Activated CD4-positive, alpha-beta T cell treated with anti-CD3 and anti-CD28 coated beads, Interleukin-2, amount 10 ng/mL, durations not matched to agents 24 days and 14 days (primary cell): ENCODE results near the gene INIP. TPM values are rescaled to one million over a fixed set of nuclear protein-coding genes. Genes with fewer than 3 reads are reported as not detected.

Experiments
- DNase-seq: peaks from one replicate; pipeline ENCODE4 v3.0.0; 2022
- H3K27ac Mint-ChIP-seq: one replicate; pipeline ENCODE4 v1.8.0; 2022; ENCODE audit warnings: mild to moderate bottlenecking, mixed read lengths
- H3K27me3 Mint-ChIP-seq: one replicate; pipeline ENCODE4 v1.8.0; 2022; ENCODE audit warnings: mixed read lengths
- H3K36me3 Mint-ChIP-seq: one replicate; pipeline ENCODE4 v1.8.0; 2022; ENCODE audit warnings: low read depth, mild to moderate bottlenecking, mixed read lengths
- H3K4me1 Mint-ChIP-seq: one replicate; pipeline ENCODE4 v1.8.0; 2021; ENCODE audit warnings: mixed read lengths
- H3K4me3 Mint-ChIP-seq: one replicate; pipeline ENCODE4 v1.8.0; 2022; ENCODE audit warnings: mild to moderate bottlenecking, moderate library complexity, mixed read lengths
- H3K9me3 Mint-ChIP-seq: one replicate; pipeline ENCODE4 v1.8.0; 2021; ENCODE audit warnings: mixed read lengths
- intact Hi-C: fragments of 100-400 bp; cut with micrococcal nuclease; formaldehyde crosslinking; loops from one replicate; pipeline ENCODE4 v1.15.1; 2023
- total RNA-seq: library from RNA; stranded (reverse); gene quantifications from 2 replicates; pipeline ENCODE4 v1.2.3, GENCODE V29; 2022

INIP gene
- total RNA-seq, 1 donor from 2014 or later: 34.2 TPM

- Mint-ChIP-seq H3K27ac (no peak overlapping the region), H3K4me1 (peaks cover 13% of the 10 kb centered on the region), H3K27me3 (no peaks in the 10 kb centered on the region), H3K4me3 (no peak overlapping the region), H3K9me3 (no peaks in the 10 kb centered on the region), H3K36me3 (peaks cover 1% of the 10 kb centered on the region)
- intact Hi-C loops: no loop called here
- no peak for DNase-seq
Measured at GRCh38 chr9:112720113-112720780, 2.3 kb upstream of the INIP start.

- no peak for DNase-seq
- peaks cover 1% of the 10 kb centered on the region for H3K36me3 Mint-ChIP-seq
- H3K27me3 Mint-ChIP-seq: no peaks in the 10 kb centered on the region
- peak overlapping the region; percentile 10 for H3K27ac Mint-ChIP-seq
- intact Hi-C loops: loop anchor here (10.0 kb wide), 2 partner anchors 275 to 625 kb away; no protein-coding TSS in a partner anchor
- H3K4me1 Mint-ChIP-seq: peaks cover 13% of the 10 kb centered on the region
- no peak overlapping the region for H3K4me3 Mint-ChIP-seq
- no peaks in the 10 kb centered on the region for H3K9me3 Mint-ChIP-seq
Measured at GRCh38 chr9:112719696-112720095, 1.8 kb upstream of the INIP start.

- Mint-ChIP-seq H3K27ac (peak overlapping the region; percentile 10), H3K27me3 (no peaks in the 10 kb centered on the region), H3K4me1 (peaks cover 13% of the 10 kb centered on the region), H3K4me3 (no peak overlapping the region), H3K9me3 (no peaks in the 10 kb centered on the region), H3K36me3 (peaks cover 1% of the 10 kb centered on the region)
- DNase-seq: no peak
- intact Hi-C loops: loop anchor here (10.0 kb wide), 2 partner anchors 274 to 624 kb away; no protein-coding TSS in a partner anchor
Measured at GRCh38 chr9:112719241-112719691, 1.3 kb upstream of the INIP start.

GRCh38 chr9:112712678-112713077, 5.2 kb downstream of the INIP start:
- H3K4me3 Mint-ChIP-seq: no peak overlapping the region
- H3K27ac Mint-ChIP-seq: no peak overlapping the region
- peaks cover 19% of the 10 kb centered on the region for H3K36me3 Mint-ChIP-seq
- peaks cover 17% of the 10 kb centered on the region for H3K4me1 Mint-ChIP-seq
- intact Hi-C loops: loop anchor here (10.0 kb wide), 2 partner anchors 268 to 618 kb away; no protein-coding TSS in a partner anchor
- no peaks in the 10 kb centered on the region for H3K9me3 Mint-ChIP-seq
- H3K27me3 Mint-ChIP-seq: no peaks in the 10 kb centered on the region
- DNase-seq: no peak

GRCh38 chr9:112711050-112711689, 6.7 kb downstream of the INIP start:
- H3K9me3 Mint-ChIP-seq: no peaks in the 10 kb centered on the region
- intact Hi-C loops: loop anchor here (10.0 kb wide), 2 partner anchors 266 to 616 kb away; no protein-coding TSS in a partner anchor
- peaks cover 17% of the 10 kb centered on the region for H3K36me3 Mint-ChIP-seq
- no peaks in the 10 kb centered on the region for H3K27me3 Mint-ChIP-seq
- peaks cover 13% of the 10 kb centered on the region for H3K4me1 Mint-ChIP-seq
- H3K27ac Mint-ChIP-seq: no peak overlapping the region
- no peak overlapping the region for H3K4me3 Mint-ChIP-seq
- DNase-seq: no peak

GRCh38 chr9:112705768-112706427, 12.0 kb downstream of the INIP start:
- H3K4me3 Mint-ChIP-seq: no peak overlapping the region
- intact Hi-C loops: no loop called here
- no peaks in the 10 kb centered on the region for H3K27me3 Mint-ChIP-seq
- H3K36me3 Mint-ChIP-seq: peaks cover 19% of the 10 kb centered on the region
- no peak overlapping the region for H3K27ac Mint-ChIP-seq
- no peak for DNase-seq
- peaks cover 12% of the 10 kb centered on the region for H3K4me1 Mint-ChIP-seq
- no peaks in the 10 kb centered on the region for H3K9me3 Mint-ChIP-seq

- no peak for DNase-seq
- intact Hi-C loops: no loop called here
- Mint-ChIP-seq H3K9me3 (no peaks in the 10 kb centered on the region), H3K4me1 (peaks cover 18% of the 10 kb centered on the region), H3K27ac (no peak overlapping the region), H3K36me3 (peaks cover 25% of the 10 kb centered on the region), H3K27me3 (no peaks in the 10 kb centered on the region), H3K4me3 (no peak overlapping the region)
Measured at GRCh38 chr9:112703304-112703703, 14.6 kb downstream of the INIP start.

- Mint-ChIP-seq H3K27ac (no peak overlapping the region), H3K9me3 (no peaks in the 10 kb centered on the region), H3K27me3 (no peaks in the 10 kb centered on the region), H3K36me3 (peaks cover 31% of the 10 kb centered on the region), H3K4me1 (peaks cover 17% of the 10 kb centered on the region), H3K4me3 (no peak overlapping the region)
- no peak for DNase-seq
- intact Hi-C loops: no loop called here
Measured at GRCh38 chr9:112700085-112700484, 17.8 kb downstream of the INIP start.

- Mint-ChIP-seq H3K27me3 (no peaks in the 10 kb centered on the region), H3K36me3 (peaks cover 31% of the 10 kb centered on the region), H3K9me3 (no peaks in the 10 kb centered on the region), H3K27ac (no peak overlapping the region), H3K4me3 (no peak overlapping the region), H3K4me1 (peaks cover 17% of the 10 kb centered on the region)
- no peak for DNase-seq
- intact Hi-C loops: no loop called here
Measured at GRCh38 chr9:112699230-112699629, 18.7 kb downstream of the INIP start.

- Mint-ChIP-seq H3K36me3 (peaks cover 41% of the 10 kb centered on the region), H3K4me3 (no peak overlapping the region), H3K27me3 (no peaks in the 10 kb centered on the region), H3K9me3 (no peaks in the 10 kb centered on the region), H3K4me1 (peaks cover 15% of the 10 kb centered on the region), H3K27ac (no peak overlapping the region)
- intact Hi-C loops: no loop called here
- DNase-seq: no peak
Measured at GRCh38 chr9:112696461-112696860, 21.5 kb downstream of the INIP start.

- Mint-ChIP-seq H3K4me1 (peaks cover 17% of the 10 kb centered on the region), H3K36me3 (peaks cover 44% of the 10 kb centered on the region), H3K9me3 (no peaks in the 10 kb centered on the region), H3K4me3 (no peak overlapping the region), H3K27me3 (no peaks in the 10 kb centered on the region), H3K27ac (no peak overlapping the region)
- intact Hi-C loops: no loop called here
- DNase-seq: no peak
Measured at GRCh38 chr9:112694706-112695555, 23.0 kb downstream of the INIP start.

- no peak for DNase-seq
- H3K36me3 Mint-ChIP-seq: peaks cover 64% of the 10 kb centered on the region
- intact Hi-C loops: no loop called here
- H3K4me1 Mint-ChIP-seq: peaks cover 6% of the 10 kb centered on the region
- no peaks in the 10 kb centered on the region for H3K9me3 Mint-ChIP-seq
- H3K4me3 Mint-ChIP-seq: no peak overlapping the region
- no peaks in the 10 kb centered on the region for H3K27me3 Mint-ChIP-seq
- no peak overlapping the region for H3K27ac Mint-ChIP-seq
Measured at GRCh38 chr9:112689161-112689740, 28.7 kb downstream of the INIP start.

- intact Hi-C loops: no loop called here
- Mint-ChIP-seq H3K9me3 (peaks cover 17% of the 10 kb centered on the region), H3K27ac (no peak overlapping the region), H3K27me3 (no peaks in the 10 kb centered on the region), H3K4me3 (no peak overlapping the region), H3K4me1 (peaks cover 5% of the 10 kb centered on the region), H3K36me3 (peaks cover 20% of the 10 kb centered on the region)
- DNase-seq: no peak
Measured at GRCh38 chr9:112680731-112681402, 37.0 kb downstream of the INIP start.
